NCI-H1694 (cell line): ENCODE measurements around the gene UBA6.
"Not testable (repeated sequence)": the region's sequence is repeated elsewhere in the genome, so short reads cannot be mapped to it uniquely, and the experiment has no call there.

Experiments used
- DNase-seq: peaks from one replicate; lab custom pipeline; 2025; lab: John Stamatoyannopoulos, UW

The UBA6 gene

GRCh38 chr4:67713529-67714247 is 12.7 kb upstream of the UBA6 start:
- no peak for DNase-seq

- no peak for DNase-seq
Observed at GRCh38 chr4:67712650-67713528, 11.9 kb upstream of the UBA6 start.

GRCh38 chr4:67712000-67712625 is 11.2 kb upstream of the UBA6 start:
- DNase-seq = no peak

- not testable (repeated sequence) for DNase-seq
Observed at GRCh38 chr4:67706682-67707081, 5.7 kb upstream of the UBA6 start.

GRCh38 chr4:67704843-67705242 is 3.9 kb upstream of the UBA6 start:
- DNase-seq = no peak

- no peak for DNase-seq
Observed at GRCh38 chr4:67702166-67702565, 1.2 kb upstream of the UBA6 start.

- DNase-seq = no peak
Observed at GRCh38 chr4:67701517-67701850, 529 bp upstream of the UBA6 start.

GRCh38 chr4:67700116-67700737 is 728 bp downstream of the UBA6 start:
- DNase-seq = no peak

- no peak for DNase-seq
Observed at GRCh38 chr4:67699603-67700002, 1.4 kb downstream of the UBA6 start.

- DNase-seq = no peak
Observed at GRCh38 chr4:67697860-67698687, 2.9 kb downstream of the UBA6 start.

GRCh38 chr4:67696061-67696460 is 4.9 kb downstream of the UBA6 start:
- no peak for DNase-seq

- DNase-seq = no peak
Observed at GRCh38 chr4:67694662-67695061, 6.3 kb downstream of the UBA6 start.

- DNase-seq = no peak
Observed at GRCh38 chr4:67691328-67691727, 9.6 kb downstream of the UBA6 start.

GRCh38 chr4:67687636-67688035 is 13.3 kb downstream of the UBA6 start:
- DNase-seq = no peak

GRCh38 chr4:67685532-67685859 is 15.5 kb downstream of the UBA6 start:
- no peak for DNase-seq

GRCh38 chr4:67684839-67685531 is 16.0 kb downstream of the UBA6 start:
- no peak for DNase-seq

- no peak for DNase-seq
Observed at GRCh38 chr4:67682266-67682665, 18.7 kb downstream of the UBA6 start.

GRCh38 chr4:67680581-67681222 is 20.3 kb downstream of the UBA6 start:
- DNase-seq = no peak

- DNase-seq = no peak
Observed at GRCh38 chr4:67678612-67679011, 22.3 kb downstream of the UBA6 start.

- DNase-seq = no peak
Observed at GRCh38 chr4:67674098-67674497, 26.9 kb downstream of the UBA6 start.

- no peak for DNase-seq
Observed at GRCh38 chr4:67668315-67668714, 32.6 kb downstream of the UBA6 start.
